Measurements from ENCODE around the gene GATB. TPM values are rescaled to one million over a fixed set of nuclear protein-coding genes. Genes with fewer than 3 reads are reported as not detected.
A peak's percentile ranks its signal among the peaks of the same experiment; 100 is the strongest.

GATB gene
- total RNA-seq, 1 experiment from 2014 or later: 21.2 TPM

- Histone ChIP-seq H3K27ac (ENCODE audit: insufficient read length, low read depth, low read length) (no peak overlapping the region), H3K9ac (ENCODE audit: extremely low read depth, insufficient read length, low read length) (no peak overlapping the region), H3K9me3 (ENCODE audit: control insufficient read depth, low read depth, low read length) (no peaks in the 10 kb centered on the region), H4K91ac (ENCODE audit: insufficient read length, low read depth, low read length) (no peak overlapping the region), H3T11ph (ENCODE audit: low read length) (no peak overlapping the region), H2BK120ac (ENCODE audit: low read depth, low read length, poor library complexity, severe bottlenecking) (no peak overlapping the region), H3K4me1 (ENCODE audit: insufficient read depth, low read length) (no peaks in the 10 kb centered on the region), H3K18ac (ENCODE audit: insufficient read length, low read depth, low read length) (no peak overlapping the region), H4K5ac (ENCODE audit: insufficient read length, low read depth, low read length) (no peak overlapping the region), H2AK5ac (ENCODE audit: insufficient read length, low read length) (no peak overlapping the region), H3K23me2 (ENCODE audit: insufficient read length, low read depth, low read length, poor library complexity, severe bottlenecking) (no peaks in the 10 kb centered on the region), H3K23ac (ENCODE audit: insufficient read length, low read depth, low read length) (no peak overlapping the region), H3K14ac (ENCODE audit: insufficient read depth, low read length) (no peak overlapping the region), H4K8ac (replicated peaks; ENCODE audit: insufficient read length, low read depth, low read length) (no peak overlapping the region), H3K4me2 (ENCODE audit: insufficient read depth, insufficient read length, low read length) (no peak overlapping the region), H3K27me3 (ENCODE audit: insufficient read depth, low read length) (no peaks in the 10 kb centered on the region), H2BK15ac (ENCODE audit: low read depth, low read length) (no peak overlapping the region), H3K56ac (ENCODE audit: insufficient read length, low read depth, low read length) (no peak overlapping the region), H2BK5ac (ENCODE audit: insufficient read length, low read length) (no peak overlapping the region), H4K20me1 (ENCODE audit: control insufficient read depth, insufficient read depth, insufficient read length) (peaks cover 2% of the 10 kb centered on the region), H2BK12ac (ENCODE audit: insufficient read length, low read depth, low read length) (no peak overlapping the region), H3K79me1 (ENCODE audit: insufficient read depth, low read depth, low read length, poor library complexity, severe bottlenecking) (no peaks in the 10 kb centered on the region), H2BK20ac (ENCODE audit: low read depth, low read length, poor library complexity, severe bottlenecking) (no peak overlapping the region), H3K79me2 (ENCODE audit: insufficient read depth, low read length) (no peaks in the 10 kb centered on the region), H2AFZ (ENCODE audit: low read length) (no peak overlapping the region), H3K4ac (ENCODE audit: low read depth, low read length) (no peak overlapping the region)
- no peaks in the 10 kb centered on the region; a peak in 1 of 5 replicates for H3K9me3 Mint-ChIP-seq
- WGBS (ENCODE audit: extremely low coverage, insufficient read length, low lambda C conversion rate): no CpG with 5 or more reads among the region's 18 CpGs
- H3K4me3 Mint-ChIP-seq: no peak overlapping the region
- TF ChIP-seq CTCF (conservative IDR thresholded peaks at IDR 0.05): no peak
- H3K27me3 Mint-ChIP-seq (ENCODE audit: low read depth): no peaks in the 10 kb centered on the region
- H3K4me1 Mint-ChIP-seq: peaks cover 16 to 21% of the 10 kb centered on the region in 2 experiments
- H3K27ac Mint-ChIP-seq: peak overlapping the region in 2 of 3 experiments; percentile 10 to 44; a peak in 1 of 7 replicates
- no peak for DNase-seq
- H3K36me3 Mint-ChIP-seq (ENCODE audit: insufficient read depth in 1 of 3, low read depth in 3 of 3): peaks cover 5 to 12% (median 11%) of the 10 kb centered on the region in 3 experiments; a peak in 6 of 7 replicates
Observed at GRCh38 chr4:151692821-151693673, 67.8 kb downstream of the GATB start.

Measured in H9 (cell line).